ENCODE measurements around the gene ADGRD1.
"Not testable (repeated sequence)": the region's sequence is repeated elsewhere in the genome, so short reads cannot be mapped to it uniquely, and the experiment has no call there.

ADGRD1 gene

GRCh38 chr12:130988261-130988660 lies 34.6 kb downstream of the ADGRD1 start:
- no peaks in the 10 kb centered on the region for H3K9me3 ChIP-seq (ENCODE audit: insufficient read depth, low read depth, low read length)
- 85% methylated on average over 5 of the region's 5 CpGs for WGBS
- no peak overlapping the region for H3K4me3 ChIP-seq (ENCODE audit: low read length)
- H3K9ac ChIP-seq (ENCODE audit: low read depth, low read length), result no peak overlapping the region
- H3K27ac ChIP-seq (ENCODE audit: low read depth, low read length), result no peak overlapping the region
- no peaks in the 10 kb centered on the region for H3K27me3 ChIP-seq (ENCODE audit: insufficient read depth, low read length)
- no peaks in the 10 kb centered on the region for H3K36me3 ChIP-seq (ENCODE audit: insufficient read depth, low read length)
- no peaks in the 10 kb centered on the region for H3K4me1 ChIP-seq (ENCODE audit: insufficient read depth, low read length)

- Histone ChIP-seq H3K27ac (ENCODE audit: low read depth, low read length) (no peak overlapping the region), H3K27me3 (ENCODE audit: insufficient read depth, low read length) (no peaks in the 10 kb centered on the region), H3K9me3 (ENCODE audit: insufficient read depth, low read depth, low read length) (no peaks in the 10 kb centered on the region), H3K9ac (ENCODE audit: low read depth, low read length) (no peak overlapping the region), H3K4me3 (ENCODE audit: low read length) (no peak overlapping the region), H3K4me1 (ENCODE audit: insufficient read depth, low read length) (no peaks in the 10 kb centered on the region), H3K36me3 (ENCODE audit: insufficient read depth, low read length) (no peaks in the 10 kb centered on the region)
- 87% methylated on average over 2 of the region's 2 CpGs for WGBS
Observed at GRCh38 chr12:130988751-130989150, 35.0 kb downstream of the ADGRD1 start.

GRCh38 chr12:130989391-130989790 lies 35.7 kb downstream of the ADGRD1 start:
- H3K4me3 ChIP-seq (ENCODE audit: low read length), result no peak overlapping the region
- no peaks in the 10 kb centered on the region for H3K36me3 ChIP-seq (ENCODE audit: insufficient read depth, low read length)
- H3K9ac ChIP-seq (ENCODE audit: low read depth, low read length), result no peak overlapping the region
- no peaks in the 10 kb centered on the region for H3K4me1 ChIP-seq (ENCODE audit: insufficient read depth, low read length)
- H3K9me3 ChIP-seq (ENCODE audit: insufficient read depth, low read depth, low read length), result no peaks in the 10 kb centered on the region
- WGBS, result 73% methylated on average over 8 of the region's 8 CpGs
- H3K27me3 ChIP-seq (ENCODE audit: insufficient read depth, low read length), result no peaks in the 10 kb centered on the region
- no peak overlapping the region for H3K27ac ChIP-seq (ENCODE audit: low read depth, low read length)

DNA sequence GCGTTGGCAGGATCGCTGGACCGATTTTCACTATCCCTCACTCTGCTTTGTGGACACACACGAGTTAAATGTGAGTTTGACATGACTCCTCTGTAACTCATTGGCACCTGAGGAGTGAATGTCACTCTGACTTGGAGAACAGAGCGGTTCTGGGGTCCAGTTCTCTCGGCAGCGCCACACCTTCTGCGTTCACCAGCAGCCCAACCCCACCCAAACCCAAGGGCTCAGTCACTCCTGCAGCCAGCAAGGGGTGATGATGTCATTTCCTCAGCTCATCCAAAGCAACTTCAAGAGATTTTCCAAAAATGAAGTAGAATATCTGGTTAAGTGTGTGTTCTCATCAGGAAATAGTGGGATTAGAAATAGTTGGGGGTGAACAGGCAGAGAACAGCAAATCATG lies 36.3 kb downstream of the ADGRD1 start:
- H3K27me3 ChIP-seq (ENCODE audit: insufficient read depth, low read length), result no peaks in the 10 kb centered on the region
- no peaks in the 10 kb centered on the region for H3K36me3 ChIP-seq (ENCODE audit: insufficient read depth, low read length)
- H3K9ac ChIP-seq (ENCODE audit: low read depth, low read length), result no peak overlapping the region
- no peaks in the 10 kb centered on the region for H3K9me3 ChIP-seq (ENCODE audit: insufficient read depth, low read depth, low read length)
- 91% methylated on average over 8 of the region's 8 CpGs for WGBS
- no peak overlapping the region for H3K27ac ChIP-seq (ENCODE audit: low read depth, low read length)
- no peak overlapping the region for H3K4me3 ChIP-seq (ENCODE audit: low read length)
- H3K4me1 ChIP-seq (ENCODE audit: insufficient read depth, low read length), result no peaks in the 10 kb centered on the region

DNA sequence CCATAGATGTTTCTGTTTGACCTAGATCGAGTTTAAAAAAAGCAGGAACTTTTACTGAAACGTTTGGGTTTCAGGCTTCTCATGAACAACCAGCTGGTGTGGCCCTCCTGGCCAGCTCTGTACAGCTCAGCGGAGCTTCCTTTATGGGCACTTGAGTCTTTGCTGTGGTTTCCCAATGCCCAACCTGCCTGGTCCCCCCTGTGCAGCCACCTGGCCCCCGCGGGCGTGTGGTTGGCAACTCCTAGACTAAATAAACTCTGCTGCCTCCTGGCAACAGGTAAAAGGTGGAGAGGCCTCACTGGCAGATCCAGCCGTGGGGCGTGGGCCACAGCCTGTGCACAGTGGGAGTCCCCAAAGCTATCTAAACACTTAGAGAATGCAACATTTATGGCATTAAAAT lies 38.7 kb downstream of the ADGRD1 start:
- WGBS, result 85% methylated on average over 8 of the region's 8 CpGs
- Histone ChIP-seq H3K27me3 (ENCODE audit: insufficient read depth, low read length) (no peaks in the 10 kb centered on the region), H3K9ac (ENCODE audit: low read depth, low read length) (no peak overlapping the region), H3K36me3 (ENCODE audit: insufficient read depth, low read length) (no peaks in the 10 kb centered on the region), H3K27ac (ENCODE audit: low read depth, low read length) (no peak overlapping the region), H3K4me3 (ENCODE audit: low read length) (no peak overlapping the region), H3K9me3 (ENCODE audit: insufficient read depth, low read depth, low read length) (no peaks in the 10 kb centered on the region), H3K4me1 (ENCODE audit: insufficient read depth, low read length) (no peaks in the 10 kb centered on the region)

DNA sequence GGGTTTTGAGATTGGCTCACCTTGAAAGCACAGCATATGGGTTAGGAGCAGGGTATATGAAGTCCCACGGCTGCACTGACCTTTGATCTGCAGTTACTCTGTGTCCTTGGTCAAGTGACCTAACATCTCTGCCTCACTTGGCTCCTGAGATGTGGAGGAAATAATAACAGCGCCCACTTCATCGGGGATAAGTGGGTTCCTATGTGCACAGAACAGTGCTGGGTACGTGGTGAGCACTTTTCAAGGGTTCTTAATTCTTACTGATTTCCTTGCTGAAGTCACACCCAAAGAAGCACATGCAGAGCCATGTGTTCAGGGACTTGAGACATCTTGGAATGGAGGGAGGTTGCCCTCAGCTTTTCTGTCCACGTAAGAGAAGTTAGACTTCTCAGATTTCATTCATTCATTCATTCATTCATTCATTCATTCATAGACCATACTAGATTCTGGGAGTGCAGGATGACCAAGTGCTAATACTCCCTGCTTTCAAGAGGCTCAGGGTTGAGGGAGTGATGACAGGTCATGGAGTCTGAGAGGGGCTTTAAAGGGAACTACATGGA lies 39.4 kb downstream of the ADGRD1 start:
- Histone ChIP-seq H3K9me3 (ENCODE audit: insufficient read depth, low read depth, low read length) (no peaks in the 10 kb centered on the region), H3K27me3 (ENCODE audit: insufficient read depth, low read length) (no peaks in the 10 kb centered on the region), H3K27ac (ENCODE audit: low read depth, low read length) (no peak overlapping the region), H3K4me1 (ENCODE audit: insufficient read depth, low read length) (no peaks in the 10 kb centered on the region), H3K9ac (ENCODE audit: low read depth, low read length) (no peak overlapping the region), H3K4me3 (ENCODE audit: low read length) (no peak overlapping the region), H3K36me3 (ENCODE audit: insufficient read depth, low read length) (no peaks in the 10 kb centered on the region)
- 91% methylated on average over 5 of the region's 5 CpGs for WGBS

- Histone ChIP-seq H3K27ac (ENCODE audit: low read depth, low read length) (no peak overlapping the region), H3K4me3 (ENCODE audit: low read length) (no peak overlapping the region), H3K9ac (ENCODE audit: low read depth, low read length) (no peak overlapping the region), H3K36me3 (ENCODE audit: insufficient read depth, low read length) (no peaks in the 10 kb centered on the region), H3K27me3 (ENCODE audit: insufficient read depth, low read length) (no peaks in the 10 kb centered on the region), H3K9me3 (ENCODE audit: insufficient read depth, low read depth, low read length) (0 out of 2 replicates have a peak, but pooled peaks cover 6% of the 10 kb centered on the region), H3K4me1 (ENCODE audit: insufficient read depth, low read length) (no peaks in the 10 kb centered on the region)
- 95% methylated on average over 32 of the region's 32 CpGs for WGBS
Observed at GRCh38 chr12:130993759-130994670, 40.3 kb downstream of the ADGRD1 start.

DNA sequence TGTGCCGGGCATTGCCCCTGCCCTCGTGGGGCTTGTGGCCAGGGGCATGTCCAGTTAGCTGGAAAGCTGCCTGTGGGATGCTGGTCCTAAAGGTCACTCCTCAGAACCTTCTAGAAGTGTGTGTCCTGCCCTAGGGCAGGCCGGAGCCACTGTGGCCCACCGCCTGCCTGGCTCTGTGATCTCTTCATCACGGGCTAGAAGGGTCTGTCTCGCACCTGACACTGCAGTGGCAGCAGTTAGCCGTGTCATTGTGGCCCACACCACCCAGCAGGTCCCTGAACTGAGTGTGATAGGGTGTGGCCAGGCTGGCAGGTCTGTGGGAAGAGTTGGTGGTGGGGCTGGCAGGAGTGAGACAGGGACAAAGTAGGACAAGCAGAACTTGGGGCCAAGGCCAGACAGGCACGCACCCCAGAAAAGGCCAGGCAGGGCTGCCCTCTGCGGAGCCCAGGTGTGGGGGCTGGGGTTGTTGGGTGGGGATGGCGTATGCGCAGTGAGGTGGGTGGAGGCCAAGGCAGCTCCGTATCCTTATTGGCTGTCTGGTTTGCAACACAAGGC lies 41.2 kb downstream of the ADGRD1 start:
- WGBS, result 94% methylated on average over 12 of the region's 12 CpGs
- no peak overlapping the region for H3K4me3 ChIP-seq (ENCODE audit: low read length)
- no peak overlapping the region for H3K9ac ChIP-seq (ENCODE audit: low read depth, low read length)
- H3K27me3 ChIP-seq (ENCODE audit: insufficient read depth, low read length), result no peaks in the 10 kb centered on the region
- H3K36me3 ChIP-seq (ENCODE audit: insufficient read depth, low read length), result no peaks in the 10 kb centered on the region
- peaks cover 6% of the 10 kb centered on the region; the same call in 1 of the 2 replicates for H3K9me3 ChIP-seq (ENCODE audit: insufficient read depth, low read depth, low read length)
- H3K27ac ChIP-seq (ENCODE audit: low read depth, low read length), result no peak overlapping the region
- H3K4me1 ChIP-seq (ENCODE audit: insufficient read depth, low read length), result no peaks in the 10 kb centered on the region

GRCh38 chr12:130995386-130995969 lies 41.8 kb downstream of the ADGRD1 start:
- not testable (repeated sequence) for H3K4me1 ChIP-seq (ENCODE audit: insufficient read depth, low read length); H3K9ac ChIP-seq (ENCODE audit: low read depth, low read length); H3K4me3 ChIP-seq (ENCODE audit: low read length); H3K27me3 ChIP-seq (ENCODE audit: insufficient read depth, low read length); H3K27ac ChIP-seq (ENCODE audit: low read depth, low read length); H3K36me3 ChIP-seq (ENCODE audit: insufficient read depth, low read length); H3K9me3 ChIP-seq (ENCODE audit: insufficient read depth, low read depth, low read length)
- 78% methylated on average over 2 of the region's 5 CpGs for WGBS

GRCh38 chr12:130998136-130998535 lies 44.4 kb downstream of the ADGRD1 start:
- H3K36me3 ChIP-seq (ENCODE audit: insufficient read depth, low read length), result no peaks in the 10 kb centered on the region
- H3K27ac ChIP-seq (ENCODE audit: low read depth, low read length), result no peak overlapping the region
- no peak overlapping the region for H3K4me3 ChIP-seq (ENCODE audit: low read length)
- no peak overlapping the region for H3K9ac ChIP-seq (ENCODE audit: low read depth, low read length)
- 81% methylated on average over 5 of the region's 5 CpGs for WGBS
- peaks cover 10% of the 10 kb centered on the region; the same call in 1 of the 2 replicates for H3K9me3 ChIP-seq (ENCODE audit: insufficient read depth, low read depth, low read length)
- H3K27me3 ChIP-seq (ENCODE audit: insufficient read depth, low read length), result no peaks in the 10 kb centered on the region
- no peaks in the 10 kb centered on the region for H3K4me1 ChIP-seq (ENCODE audit: insufficient read depth, low read length)

DNA sequence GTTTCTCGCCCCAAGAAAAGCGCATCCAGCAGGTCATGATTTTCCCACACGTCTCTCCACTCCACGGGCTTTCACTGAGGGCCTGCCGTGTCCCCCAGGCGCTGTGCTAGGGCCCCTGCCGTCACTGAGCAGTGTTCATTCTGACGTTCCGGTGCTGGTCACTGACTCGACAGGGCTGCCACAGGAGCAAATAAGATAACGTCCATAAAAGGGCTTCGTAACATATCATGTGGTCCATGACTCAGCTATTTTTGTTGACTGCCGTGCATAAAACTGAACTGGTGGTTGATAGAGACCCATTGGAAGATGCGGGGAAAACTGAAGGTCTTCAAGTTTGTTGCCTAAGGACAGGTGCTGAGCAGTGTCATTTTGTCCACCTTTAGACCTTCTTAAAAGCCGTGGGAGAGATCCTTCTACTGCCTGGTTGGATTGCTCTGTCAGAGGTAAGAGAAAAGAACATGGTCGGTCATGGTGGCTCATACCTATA lies 46.3 kb downstream of the ADGRD1 start:
- 96% methylated on average over 16 of the region's 16 CpGs for WGBS
- Histone ChIP-seq H3K9me3 (ENCODE audit: insufficient read depth, low read depth, low read length) (peaks cover 10% of the 10 kb centered on the region; the same call in 1 of the 2 replicates), H3K4me1 (ENCODE audit: insufficient read depth, low read length) (no peaks in the 10 kb centered on the region)

More for the DNA sequence above, 46.3 kb downstream of the ADGRD1 start:
- no peaks in the 10 kb centered on the region for H3K36me3 ChIP-seq (ENCODE audit: insufficient read depth, low read length)
- H3K9ac ChIP-seq (ENCODE audit: low read depth, low read length), result no peak overlapping the region
- H3K4me3 ChIP-seq (ENCODE audit: low read length), result no peak overlapping the region
- H3K27ac ChIP-seq (ENCODE audit: low read depth, low read length), result no peak overlapping the region
- H3K27me3 ChIP-seq (ENCODE audit: insufficient read depth, low read length), result no peaks in the 10 kb centered on the region
